ENCODE data around the gene CABYR. TPM values are rescaled to one million over a fixed set of nuclear protein-coding genes. Genes with fewer than 3 reads are reported as not detected.

The CABYR gene, protein sequence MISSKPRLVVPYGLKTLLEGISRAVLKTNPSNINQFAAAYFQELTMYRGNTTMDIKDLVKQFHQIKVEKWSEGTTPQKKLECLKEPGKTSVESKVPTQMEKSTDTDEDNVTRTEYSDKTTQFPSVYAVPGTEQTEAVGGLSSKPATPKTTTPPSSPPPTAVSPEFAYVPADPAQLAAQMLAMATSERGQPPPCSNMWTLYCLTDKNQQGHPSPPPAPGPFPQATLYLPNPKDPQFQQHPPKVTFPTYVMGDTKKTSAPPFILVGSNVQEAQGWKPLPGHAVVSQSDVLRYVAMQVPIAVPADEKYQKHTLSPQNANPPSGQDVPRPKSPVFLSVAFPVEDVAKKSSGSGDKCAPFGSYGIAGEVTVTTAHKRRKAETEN
- total RNA-seq = 3.5 and 7.4 TPM in 2 replicates

DNA sequence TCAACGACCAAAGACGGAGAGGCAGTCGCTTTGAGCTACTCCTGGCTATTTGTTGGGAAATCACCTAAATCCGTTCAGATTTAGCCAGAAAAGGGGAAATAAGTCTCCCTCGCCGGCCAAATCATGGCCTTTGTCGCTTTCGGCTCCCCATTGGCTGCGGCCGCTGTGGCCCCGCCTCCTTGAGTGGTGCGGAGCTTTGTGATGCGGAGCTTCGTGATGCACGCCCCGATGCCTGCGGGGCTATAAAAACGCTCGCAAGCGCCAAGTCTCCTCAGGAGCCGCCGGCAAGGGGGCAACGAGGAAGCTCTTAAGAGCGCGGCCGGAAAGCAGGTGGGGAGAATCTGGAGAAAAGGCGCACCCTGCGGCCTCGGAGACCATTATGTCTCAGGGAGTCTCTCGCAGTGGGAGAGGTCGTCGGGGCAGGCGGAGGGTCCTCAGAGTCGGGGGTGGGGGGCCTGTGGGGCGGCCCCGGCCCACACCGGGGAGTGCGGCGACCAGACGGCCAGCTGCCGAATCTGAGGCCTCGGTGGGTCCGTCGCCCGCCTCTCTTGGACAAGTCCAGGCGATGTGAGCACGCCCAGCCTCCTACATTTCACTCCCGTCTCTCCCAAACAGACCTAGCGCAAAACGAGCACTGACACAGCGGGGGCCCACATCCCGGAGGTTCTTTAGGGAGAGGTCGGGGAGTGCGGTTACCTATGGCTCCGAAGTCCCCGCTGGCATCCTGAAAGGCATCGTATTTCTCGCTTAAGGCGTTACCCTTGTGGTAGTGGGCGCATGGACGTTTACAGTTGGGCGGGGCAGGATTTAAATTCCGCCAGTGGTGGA lies at the start of gene CABYR:
Gene CABYR, plus strand, starts transcription at position 274 of the 828 bp plus-strand sequence. CDS start 4,053 bp downstream, outside the sequence.

Small RNAs within 50 kb of the gene (small RNA-seq; reads per million reads assigned to genes)
- gene RF00017 (not detected), gene RNA5SP452 (not detected), gene RNU5A-6P (not detected)

Other genes starting within 250 kb of the CABYR start
- gene TTC39C, start 124.3 kb upstream of the CABYR start, total RNA-seq = 11.7 and 13.0 TPM in 2 replicates